VCaP (cell line): Measurements from ENCODE around the gene PYGO1.
"Not testable (repeated sequence)": the region's sequence is repeated elsewhere in the genome, so short reads cannot be mapped to it uniquely, and the experiment has no call there.

ENCODE experiments used
- H3K27ac ChIP-seq: fragments of 450-650 bp; 2 replicates; pipeline ENCODE4 v1.5.1; 2017
- TF ChIP-seq, protein P1 (sequence below): fragments of 450-650 bp; conservative IDR thresholded peaks from 2 replicates; pipeline ENCODE4 v1.5.1; 2017; ENCODE audit warnings: mild to moderate bottlenecking, moderate library complexity

Gene PYGO1

DNA sequence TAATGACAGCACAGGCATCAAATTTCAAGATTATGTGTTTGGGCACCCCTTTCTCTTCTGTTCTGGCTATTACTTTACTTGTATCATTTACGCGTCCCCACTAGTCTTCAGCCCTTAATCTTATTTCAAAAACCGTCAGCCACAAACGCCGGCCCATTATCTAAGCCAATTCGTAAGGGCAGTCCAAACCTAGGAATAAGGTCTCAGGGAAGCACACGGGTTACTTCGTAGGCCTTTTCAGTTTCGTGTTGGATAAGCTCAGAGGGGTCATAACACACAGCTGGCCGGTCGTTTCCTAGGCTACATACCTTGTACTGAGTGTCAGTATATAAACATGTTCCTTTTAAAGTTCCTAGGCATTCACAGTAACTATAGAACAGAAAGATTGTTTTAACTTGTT is 75.0 kb downstream of the PYGO1 start:
- no peak overlapping the region for H3K27ac ChIP-seq
- TF ChIP-seq, protein P1, sequence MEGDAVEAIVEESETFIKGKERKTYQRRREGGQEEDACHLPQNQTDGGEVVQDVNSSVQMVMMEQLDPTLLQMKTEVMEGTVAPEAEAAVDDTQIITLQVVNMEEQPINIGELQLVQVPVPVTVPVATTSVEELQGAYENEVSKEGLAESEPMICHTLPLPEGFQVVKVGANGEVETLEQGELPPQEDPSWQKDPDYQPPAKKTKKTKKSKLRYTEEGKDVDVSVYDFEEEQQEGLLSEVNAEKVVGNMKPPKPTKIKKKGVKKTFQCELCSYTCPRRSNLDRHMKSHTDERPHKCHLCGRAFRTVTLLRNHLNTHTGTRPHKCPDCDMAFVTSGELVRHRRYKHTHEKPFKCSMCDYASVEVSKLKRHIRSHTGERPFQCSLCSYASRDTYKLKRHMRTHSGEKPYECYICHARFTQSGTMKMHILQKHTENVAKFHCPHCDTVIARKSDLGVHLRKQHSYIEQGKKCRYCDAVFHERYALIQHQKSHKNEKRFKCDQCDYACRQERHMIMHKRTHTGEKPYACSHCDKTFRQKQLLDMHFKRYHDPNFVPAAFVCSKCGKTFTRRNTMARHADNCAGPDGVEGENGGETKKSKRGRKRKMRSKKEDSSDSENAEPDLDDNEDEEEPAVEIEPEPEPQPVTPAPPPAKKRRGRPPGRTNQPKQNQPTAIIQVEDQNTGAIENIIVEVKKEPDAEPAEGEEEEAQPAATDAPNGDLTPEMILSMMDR, result no peak

DNA sequence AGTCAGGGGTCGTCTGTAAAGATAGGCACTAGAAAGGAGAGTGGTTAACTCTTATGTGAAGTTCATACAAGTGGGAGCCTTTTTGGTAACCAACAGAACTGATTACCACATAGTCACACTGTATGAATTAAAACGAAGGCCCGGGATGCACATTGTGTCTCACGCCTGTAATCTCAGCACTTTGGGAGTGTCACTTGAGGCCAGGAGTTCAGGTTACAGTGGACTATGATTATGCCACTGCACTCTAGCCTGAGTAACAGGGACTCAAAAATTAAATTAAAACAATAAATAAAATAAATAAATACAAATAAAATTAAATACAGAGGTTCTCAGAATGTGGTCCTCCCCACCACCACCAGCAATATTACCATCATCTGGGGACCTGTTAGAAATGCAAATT is 80.6 kb downstream of the PYGO1 start:
- H3K27ac ChIP-seq, result no peak overlapping the region
- TF ChIP-seq, protein P1, result no peak

DNA sequence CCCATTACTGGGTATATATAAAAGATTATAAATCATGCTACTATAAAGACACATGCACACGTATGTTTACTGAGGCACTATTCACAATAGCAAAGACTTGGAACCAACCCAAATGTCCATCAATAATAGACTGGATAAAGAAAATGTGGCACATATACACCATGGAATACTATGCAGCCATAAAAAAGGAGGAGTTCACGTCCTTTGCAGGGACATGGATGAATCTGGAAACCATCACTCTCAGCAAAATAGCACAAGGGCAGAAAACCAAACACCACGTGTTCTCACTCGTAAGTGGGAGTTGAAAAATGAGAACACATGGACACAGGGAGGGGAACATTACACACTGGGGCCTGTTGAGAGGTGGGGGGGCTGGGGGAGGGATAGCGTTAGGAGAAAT is 82.7 kb downstream of the PYGO1 start:
- H3K27ac ChIP-seq, result not testable (repeated sequence)

DNA sequence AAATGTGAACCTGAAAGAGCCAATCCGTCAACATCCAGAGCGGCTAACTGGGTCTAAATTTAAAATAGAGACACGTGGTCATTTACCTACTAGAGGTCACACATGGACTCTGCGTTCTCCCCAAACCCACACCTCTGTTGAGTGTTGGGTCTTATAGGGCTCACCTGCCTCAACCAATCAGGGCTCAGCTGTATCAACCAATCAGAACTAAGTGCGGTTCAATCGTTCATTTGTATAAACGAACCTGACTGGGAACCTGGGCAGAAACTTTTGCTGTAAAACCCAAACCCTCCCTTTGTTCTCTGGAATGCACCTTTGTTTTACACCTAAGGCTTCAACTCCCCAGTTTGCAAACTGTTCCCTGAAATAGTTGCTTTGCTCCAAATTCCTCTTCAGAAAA is 89.0 kb downstream of the PYGO1 start:
- TF ChIP-seq, protein P1, result no peak

DNA sequence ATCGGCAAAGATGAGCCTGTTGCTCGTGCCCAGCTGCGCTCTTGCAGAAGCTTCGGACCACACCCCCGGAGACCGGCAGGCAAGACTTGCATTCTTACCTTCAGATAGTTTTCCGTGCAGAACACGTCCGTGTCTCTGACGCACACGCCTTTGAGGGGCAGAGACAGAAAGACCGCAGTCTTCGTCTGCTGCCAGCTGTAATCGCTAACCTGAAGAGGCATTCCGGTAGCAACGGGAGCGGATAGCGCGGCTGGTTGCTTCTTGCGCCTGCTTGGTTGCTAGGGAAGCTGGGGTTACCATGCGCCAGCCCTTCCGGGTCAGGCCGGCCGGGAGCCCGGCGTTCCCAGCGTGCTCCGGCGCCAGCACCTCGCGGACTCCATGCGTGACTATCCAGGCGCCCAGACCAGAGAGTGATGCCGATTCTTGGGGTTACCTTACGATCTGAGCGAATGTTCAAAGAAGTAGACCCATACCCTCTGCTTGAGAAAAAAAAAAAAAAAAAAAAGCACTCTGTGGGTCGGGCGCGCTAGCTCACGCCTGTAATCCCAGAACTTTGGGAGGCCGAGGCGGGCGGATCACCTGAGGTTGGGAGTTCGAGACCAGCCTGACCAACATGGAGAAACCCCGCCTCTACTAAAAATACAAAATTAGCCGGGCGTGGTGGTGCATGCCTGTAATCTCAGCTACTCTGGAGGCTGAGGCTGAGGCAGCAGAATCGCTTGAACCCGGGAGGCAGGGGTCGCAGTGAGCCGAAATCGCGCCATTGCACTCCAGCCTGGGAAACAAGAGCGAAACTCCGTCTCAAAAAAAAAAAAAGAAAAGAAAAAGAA is 89.8 kb downstream of the PYGO1 start:
- H3K27ac ChIP-seq, result peak overlapping the region; percentile 66

More for the DNA sequence above, 89.0 kb downstream of the PYGO1 start:
- H3K27ac ChIP-seq, result no peak overlapping the region; the same call in 1 of the 2 replicates

DNA sequence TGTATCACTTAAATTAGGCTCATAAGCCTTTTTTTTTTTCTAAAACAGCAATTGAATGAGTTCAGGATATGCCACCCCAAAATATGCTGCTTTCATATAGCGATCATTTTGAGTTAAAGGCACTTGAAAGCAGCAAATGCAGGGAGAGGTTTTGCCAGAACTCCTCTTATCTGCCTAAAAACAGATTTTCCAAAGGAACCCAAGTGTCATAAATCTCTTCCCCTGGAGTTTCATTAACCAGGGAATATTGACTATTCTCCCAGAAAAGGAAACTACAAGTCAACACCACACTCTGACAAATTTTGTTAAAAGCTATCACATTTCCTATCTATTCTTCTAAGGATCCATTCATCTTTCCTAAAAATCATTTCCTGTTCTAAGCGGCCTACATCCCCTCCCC is 91.4 kb downstream of the PYGO1 start:
- TF ChIP-seq, protein P1, result no peak
- no peak overlapping the region for H3K27ac ChIP-seq

DNA sequence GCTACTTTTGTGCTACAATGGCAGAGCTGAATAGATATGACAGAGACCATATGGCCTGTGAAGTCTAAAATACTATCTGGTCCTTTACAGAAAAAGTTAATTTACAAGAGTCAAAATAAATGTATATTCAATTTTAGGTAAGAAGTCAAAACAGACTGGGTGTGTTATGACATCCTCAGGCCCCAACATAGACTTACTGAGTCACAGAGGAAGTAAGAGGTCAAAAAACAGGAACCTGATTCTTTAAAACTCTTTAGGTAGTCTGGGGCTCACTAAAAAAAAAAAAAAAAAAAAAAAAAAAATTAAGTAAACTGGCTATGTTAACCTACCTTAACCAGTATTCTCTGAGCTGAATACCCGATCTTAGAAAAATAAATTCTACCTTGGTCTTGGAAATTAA is 93.2 kb downstream of the PYGO1 start:
- TF ChIP-seq, protein P1, result no peak
- H3K27ac ChIP-seq, result no peak overlapping the region

DNA sequence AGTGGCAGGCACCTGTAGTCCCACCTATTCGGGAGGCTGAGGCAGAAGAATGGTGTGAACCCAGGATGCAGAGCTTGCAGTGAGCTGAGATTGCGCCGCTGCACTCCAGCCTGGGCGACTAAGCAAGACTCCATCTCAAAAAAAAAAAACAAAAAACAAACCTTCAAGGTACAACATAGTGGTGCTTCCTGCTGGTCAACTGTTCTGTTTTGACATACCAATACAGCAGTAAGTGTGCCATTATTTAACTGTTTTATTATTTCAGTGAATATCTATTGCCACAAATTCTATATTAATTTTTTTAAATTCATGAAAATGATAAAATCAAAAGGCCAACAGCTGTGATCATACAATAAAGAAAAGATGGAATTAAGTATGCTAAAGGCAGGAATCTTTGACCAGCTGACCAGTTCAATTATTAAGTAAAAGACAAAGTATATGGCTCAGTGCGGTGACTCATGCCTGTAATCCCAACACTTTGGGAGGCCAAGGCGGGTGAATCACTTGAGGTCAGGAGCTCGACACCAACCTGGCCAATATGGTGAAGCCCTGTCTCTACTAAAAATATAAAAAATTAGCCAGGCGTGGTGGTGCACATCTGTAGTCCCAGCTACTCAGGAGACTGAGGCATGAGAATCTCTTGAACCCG is 99.1 kb downstream of the PYGO1 start:
- not testable (repeated sequence) for H3K27ac ChIP-seq
